ENCODE measurements around the gene PITPNC1.
A peak's percentile ranks its signal among the peaks of the same experiment; 100 is the strongest.
"Not testable (repeated sequence)": the region's sequence is repeated elsewhere in the genome, so short reads cannot be mapped to it uniquely, and the experiment has no call there.

PITPNC1 gene

GRCh38 chr17:67372751-67373150, 4.3 kb upstream of the PITPNC1 start:
- DNase-seq: peak in 1 of 2 experiments; percentile 45

- DNase-seq: peak; percentile 37 to 91
Measured at GRCh38 chr17:67374329-67375053, 2.6 kb upstream of the PITPNC1 start.

GRCh38 chr17:67375054-67375427, 2.0 kb upstream of the PITPNC1 start:
- DNase-seq: no peak

- DNase-seq: no peak
Measured at GRCh38 chr17:67375716-67376115, 1.4 kb upstream of the PITPNC1 start.

- no peak for DNase-seq
Measured at GRCh38 chr17:67376415-67376736, 705 bp upstream of the PITPNC1 start.

- no peak for DNase-seq
Measured at GRCh38 chr17:67377488-67378453, 690 bp downstream of the PITPNC1 start.

- DNase-seq: peak; percentile 62 to 81
Measured at GRCh38 chr17:67378454-67379250, 1.6 kb downstream of the PITPNC1 start.

GRCh38 chr17:67379251-67379630, 2.2 kb downstream of the PITPNC1 start:
- DNase-seq: no peak

- DNase-seq: no peak
Measured at GRCh38 chr17:67381929-67382257, 4.8 kb downstream of the PITPNC1 start.

GRCh38 chr17:67385122-67385988, 8.3 kb downstream of the PITPNC1 start:
- DNase-seq: no peak

- peak; percentile 17 to 77 for DNase-seq
Measured at GRCh38 chr17:67386965-67387551, 10.0 kb downstream of the PITPNC1 start.

GRCh38 chr17:67388536-67388935, 11.5 kb downstream of the PITPNC1 start:
- DNase-seq: not testable (repeated sequence)

- DNase-seq: no peak
Measured at GRCh38 chr17:67388986-67389385, 11.9 kb downstream of the PITPNC1 start.

GRCh38 chr17:67390006-67390645, 13.0 kb downstream of the PITPNC1 start:
- DNase-seq: no peak

- peak; percentile 67 to 87 for DNase-seq
Measured at GRCh38 chr17:67390646-67391361, 13.7 kb downstream of the PITPNC1 start.

- no peak for DNase-seq
Measured at GRCh38 chr17:67392111-67392510, 15.0 kb downstream of the PITPNC1 start.

GRCh38 chr17:67393809-67394397, 16.8 kb downstream of the PITPNC1 start:
- no peak for DNase-seq

GRCh38 chr17:67399676-67400075, 22.6 kb downstream of the PITPNC1 start:
- no peak for DNase-seq

GRCh38 chr17:67400193-67400592, 23.1 kb downstream of the PITPNC1 start:
- DNase-seq: no peak

GRCh38 chr17:67401106-67401505, 24.0 kb downstream of the PITPNC1 start:
- no peak for DNase-seq

All from SW 1271 (cell line).